SK-N-SH (cell line): ENCODE measurements around the gene ARMH3. TPM values are rescaled to one million over a fixed set of nuclear protein-coding genes. Genes with fewer than 3 reads are reported as not detected.
A peak's percentile ranks its signal among the peaks of the same experiment; 100 is the strongest.

Source experiments
- CTCF ChIA-PET: fragments of 300-600, 350-600 bp; formaldehyde crosslinking; extraction: SDS; loops from one replicate; lab custom pipeline; 2021; lab: Yijun Ruan, JAX
- POLR2A ChIA-PET: fragments of 350-600 bp; sonication (Branson Sonifier 250); formaldehyde crosslinking; extraction: SDS; loops from one replicate; lab custom pipeline; 2020; ENCODE audit warnings: antibody characterized with exemption, inconsistent platforms; lab: Yijun Ruan, JAX
- DNase-seq: peaks from one replicate; pipeline ENCODE4 v3.0.0; 2012
- H2AFZ ChIP-seq: fragments of 200-600 bp; sonication (generic); 2 replicates; pipeline ENCODE4 v1.8.1; 2016; ENCODE audit warnings: antibody characterized with exemption, mild to moderate bottlenecking, low read depth
- H3F3A ChIP-seq: fragments of 200-600 bp; sonication (generic); replicated peaks from 2 replicates; pipeline ENCODE3; 2016; ENCODE audit warnings: antibody characterized with exemption, mild to moderate bottlenecking; ENCODE audit not compliant: insufficient read depth
- H3K27ac ChIP-seq, 2 experiments: fragments of 200-500 bp in 1 of 2; fragments of 200-600 bp in 1 of 2; sonication (Bioruptor generic) in 1 of 2; sonication (generic), shearing (Covaris generic) in 1 of 2; 2 replicates each; pipeline versions ENCODE4 v1.5.1 to v1.6.1; 2014 to 2016; ENCODE audit warnings: low read depth in 2 of 2, inconsistent platforms in 1 of 2, low read length in 1 of 2, mild to moderate bottlenecking in 1 of 2, mixed read lengths in 1 of 2
- H3K27me3 ChIP-seq: fragments of 200-600 bp; sonication (generic), shearing (Covaris generic); 2 replicates; pipeline ENCODE4 v1.6.1; 2016; ENCODE audit warnings: mixed run types; ENCODE audit not compliant: insufficient read depth
- H3K36me3 ChIP-seq, 2 experiments: fragments of 200-500 bp in 1 of 2; fragments of 200-600 bp in 1 of 2; sonication (Bioruptor generic) in 1 of 2; sonication (generic) in 1 of 2; replicated peaks in 1 of 2; 2 replicates each; pipeline versions ENCODE3 to v1.5.1; 2014 to 2016; ENCODE audit warnings: low read length in 1 of 2, mild to moderate bottlenecking in 1 of 2; ENCODE audit not compliant: insufficient read depth in 2 of 2, control insufficient read depth in 1 of 2
- H3K4me1 ChIP-seq, 2 experiments: fragments of 200-500 bp in 1 of 2; fragments of 200-600 bp in 1 of 2; sonication (Bioruptor generic) in 1 of 2; sonication (generic), shearing (Covaris generic) in 1 of 2; 2 replicates each; pipeline versions ENCODE4 v1.5.1 to v1.6.1; 2014 to 2016; ENCODE audit warnings: low read depth in 1 of 2, low read length in 1 of 2, mixed run types in 1 of 2; ENCODE audit not compliant: insufficient read depth in 2 of 2, control insufficient read depth in 1 of 2
- H3K4me2 ChIP-seq: fragments of 200-600 bp; sonication (generic), shearing (Covaris generic); 2 replicates; pipeline ENCODE4 v1.6.1; 2017; ENCODE audit warnings: mixed run types
- H3K4me3 ChIP-seq, 2 experiments: fragments of 200-500 bp in 1 of 2; fragments of 200-600 bp in 1 of 2; sonication (Bioruptor generic) in 1 of 2; sonication (generic), shearing (Covaris generic) in 1 of 2; 2 replicates each; pipeline versions ENCODE4 v1.5.1 to v1.8.1; 2014 to 2016; ENCODE audit warnings: low read depth in 2 of 2, inconsistent platforms in 1 of 2, low read length in 1 of 2, mild to moderate bottlenecking in 1 of 2, mixed read lengths in 1 of 2, moderate library complexity in 1 of 2
- H3K79me2 ChIP-seq: fragments of 200-600 bp; sonication (generic); 2 replicates; pipeline ENCODE4 v1.8.1; 2017; ENCODE audit warnings: mild to moderate bottlenecking; ENCODE audit not compliant: insufficient read depth
- H3K9ac ChIP-seq: fragments of 200-600 bp; sonication (generic); 2 replicates; pipeline ENCODE4 v1.6.1; 2017; ENCODE audit warnings: mixed run types
- H3K9me2 ChIP-seq: fragments of 200-600 bp; sonication (generic); 2 replicates; pipeline ENCODE4 v1.6.1; 2017; ENCODE audit warnings: mixed run types
- H3K9me3 ChIP-seq: fragments of 200-600 bp; sonication (generic); 2 replicates; pipeline ENCODE4 v1.6.1; 2017; ENCODE audit warnings: mixed run types, mild to moderate bottlenecking, moderate library complexity
- H4K20me1 ChIP-seq: fragments of 200-600 bp; sonication (generic); 2 replicates; pipeline ENCODE4 v1.6.1; 2017; ENCODE audit warnings: mild to moderate bottlenecking, mixed run types; ENCODE audit not compliant: insufficient read depth
- CHD2 ChIP-seq: fragments of 150-350 bp; IDR thresholded peaks from 2 replicates; pipeline ENCODE4 v1.6.1; 2018; ENCODE audit warnings: low read length; ENCODE audit not compliant: partially characterized antibody
- ELF1 ChIP-seq: IDR thresholded peaks from 2 replicates; pipeline ENCODE4 v1.4.0; 2012
- EZH2phosphoT487 ChIP-seq: fragments of 200-600 bp; sonication (generic); IDR thresholded peaks from 2 replicates; pipeline ENCODE4 v1.6.1; 2017; ENCODE audit warnings: low read depth, mixed run types, mild to moderate bottlenecking, antibody characterized with exemption, moderate library complexity, borderline replicate concordance
- FOSL2 ChIP-seq: IDR thresholded peaks from 2 replicates; pipeline ENCODE4 v1.4.0; 2012; ENCODE audit warnings: low read depth, mild to moderate bottlenecking, moderate library complexity, borderline replicate concordance
- FOXM1 ChIP-seq: IDR thresholded peaks from 2 replicates; pipeline ENCODE4 v1.4.0; 2012; ENCODE audit warnings: low read depth, mild to moderate bottlenecking
- GATA2 ChIP-seq: sonication (generic); formaldehyde crosslinking; IDR thresholded peaks from 2 replicates; pipeline ENCODE4 v1.5.0; 2020; ENCODE audit warnings: mild to moderate bottlenecking, missing genetic modification reagents
- JUND ChIP-seq: IDR thresholded peaks from 2 replicates; pipeline ENCODE4 v1.4.0; 2012
- MEF2A ChIP-seq: IDR thresholded peaks from 2 replicates; pipeline ENCODE4 v1.4.0; 2012; ENCODE audit warnings: low read depth, borderline replicate concordance
- MXI1 ChIP-seq: IDR thresholded peaks from 2 replicates; pipeline ENCODE4 v1.6.1; 2012; ENCODE audit warnings: mild to moderate bottlenecking, low read depth, low read length, improper control_type of control experiment
- NFIC ChIP-seq: IDR thresholded peaks from 2 replicates; pipeline ENCODE4 v1.4.0; 2012; ENCODE audit warnings: borderline replicate concordance
- NRF1 ChIP-seq: IDR thresholded peaks from 2 replicates; pipeline ENCODE4 v1.6.1; 2012; ENCODE audit warnings: low read depth, mild to moderate bottlenecking, low read length
- POLR2AphosphoS5 ChIP-seq: IDR thresholded peaks from 2 replicates; pipeline ENCODE4 v1.6.1; 2012; ENCODE audit warnings: low read depth, low read length
- RAD21 ChIP-seq: IDR thresholded peaks from 2 replicates; pipeline ENCODE4 v1.6.1; 2012; ENCODE audit warnings: mild to moderate bottlenecking, low read length
- RCOR1 ChIP-seq: fragments of 150-350 bp; IDR thresholded peaks from 2 replicates; pipeline ENCODE4 v1.6.1; 2017; ENCODE audit warnings: antibody characterized with exemption, low read length
- RFX5 ChIP-seq: IDR thresholded peaks from 2 replicates; pipeline ENCODE4 v1.6.1; 2012; ENCODE audit warnings: mild to moderate bottlenecking, improper control_type of control experiment, low read length
- RXRA ChIP-seq: IDR thresholded peaks from 2 replicates; pipeline ENCODE4 v1.4.0; 2012; ENCODE audit warnings: low read depth, mild to moderate bottlenecking, borderline replicate concordance
- SMC3 ChIP-seq: IDR thresholded peaks from 2 replicates; pipeline ENCODE4 v1.6.1; 2012; ENCODE audit warnings: low read depth, low read length, improper control_type of control experiment
- TCF12 ChIP-seq: IDR thresholded peaks from 2 replicates; pipeline ENCODE4 v1.4.0; 2012
- TEAD4 ChIP-seq: IDR thresholded peaks from 2 replicates; pipeline ENCODE4 v1.4.0; 2012; ENCODE audit warnings: mild to moderate bottlenecking, borderline replicate concordance; ENCODE audit not compliant: insufficient read depth
- WGBS: methylation state at CpG from one replicate; pipeline ENCODE4 v1.1.6; 2017; ENCODE audit warnings: low lambda C conversion rate; 5-methylcytosine and 5-hydroxymethylcytosine counted together
- polyA plus RNA-seq, 3 experiments: library from polyadenylated mRNA; depleted of rRNA; stranded (reverse); fragments of >200 nt; gene quantifications; 2 replicates each; pipeline ENCODE4 v1.2.3, GENCODE V29; 2012
- TF ChIP-seq, protein P1 (sequence below): IDR thresholded peaks from 2 replicates; pipeline ENCODE4; 2012
- TF ChIP-seq, protein P2 (sequence below): fragments of 150-350 bp; IDR thresholded peaks from 2 replicates; pipeline ENCODE4 v1.6.1; 2016; ENCODE audit warnings: mild to moderate bottlenecking, low read depth, low read length
- TF ChIP-seq, protein P3 (sequence below): fragments of 200-600 bp; sonication (generic); IDR thresholded peaks from 2 replicates; pipeline ENCODE4 v1.6.1; 2017; ENCODE audit warnings: antibody characterized with exemption, mild to moderate bottlenecking, moderate library complexity
- TF ChIP-seq, protein P4 (sequence below): IDR thresholded peaks from 2 replicates; pipeline ENCODE4 v1.4.0; 2012; ENCODE audit warnings: low read depth, borderline replicate concordance
- TF ChIP-seq, protein P5 (sequence below): IDR thresholded peaks from 2 replicates; pipeline ENCODE4 v1.4.0; 2012; ENCODE audit warnings: low read depth, borderline replicate concordance

ARMH3 gene, protein sequence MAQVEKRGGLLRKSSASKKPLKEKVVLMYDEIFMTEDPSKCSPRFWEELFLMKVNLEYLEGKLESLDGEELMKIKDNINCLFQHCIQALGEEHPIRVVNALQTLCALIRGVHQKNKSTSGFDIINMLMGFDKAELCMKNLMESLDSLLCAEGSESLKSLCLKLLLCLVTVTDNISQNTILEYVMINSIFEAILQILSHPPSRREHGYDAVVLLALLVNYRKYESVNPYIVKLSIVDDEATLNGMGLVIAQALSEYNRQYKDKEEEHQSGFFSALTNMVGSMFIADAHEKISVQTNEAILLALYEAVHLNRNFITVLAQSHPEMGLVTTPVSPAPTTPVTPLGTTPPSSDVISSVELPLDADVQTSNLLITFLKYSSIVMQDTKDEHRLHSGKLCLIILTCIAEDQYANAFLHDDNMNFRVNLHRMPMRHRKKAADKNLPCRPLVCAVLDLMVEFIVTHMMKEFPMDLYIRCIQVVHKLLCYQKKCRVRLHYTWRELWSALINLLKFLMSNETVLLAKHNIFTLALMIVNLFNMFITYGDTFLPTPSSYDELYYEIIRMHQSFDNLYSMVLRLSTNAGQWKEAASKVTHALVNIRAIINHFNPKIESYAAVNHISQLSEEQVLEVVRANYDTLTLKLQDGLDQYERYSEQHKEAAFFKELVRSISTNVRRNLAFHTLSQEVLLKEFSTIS
- 12.1 and 16.8 TPM in 2 replicates for polyA plus RNA-seq (2012; rRNA removed)
- polyA plus RNA-seq (2012; cell fraction: cytosol; rRNA removed): 10.5 and 12.7 TPM in 2 replicates
- 17.2 and 23.7 TPM in 2 replicates for polyA plus RNA-seq (2012; cell fraction: nucleus; rRNA removed)

DNA sequence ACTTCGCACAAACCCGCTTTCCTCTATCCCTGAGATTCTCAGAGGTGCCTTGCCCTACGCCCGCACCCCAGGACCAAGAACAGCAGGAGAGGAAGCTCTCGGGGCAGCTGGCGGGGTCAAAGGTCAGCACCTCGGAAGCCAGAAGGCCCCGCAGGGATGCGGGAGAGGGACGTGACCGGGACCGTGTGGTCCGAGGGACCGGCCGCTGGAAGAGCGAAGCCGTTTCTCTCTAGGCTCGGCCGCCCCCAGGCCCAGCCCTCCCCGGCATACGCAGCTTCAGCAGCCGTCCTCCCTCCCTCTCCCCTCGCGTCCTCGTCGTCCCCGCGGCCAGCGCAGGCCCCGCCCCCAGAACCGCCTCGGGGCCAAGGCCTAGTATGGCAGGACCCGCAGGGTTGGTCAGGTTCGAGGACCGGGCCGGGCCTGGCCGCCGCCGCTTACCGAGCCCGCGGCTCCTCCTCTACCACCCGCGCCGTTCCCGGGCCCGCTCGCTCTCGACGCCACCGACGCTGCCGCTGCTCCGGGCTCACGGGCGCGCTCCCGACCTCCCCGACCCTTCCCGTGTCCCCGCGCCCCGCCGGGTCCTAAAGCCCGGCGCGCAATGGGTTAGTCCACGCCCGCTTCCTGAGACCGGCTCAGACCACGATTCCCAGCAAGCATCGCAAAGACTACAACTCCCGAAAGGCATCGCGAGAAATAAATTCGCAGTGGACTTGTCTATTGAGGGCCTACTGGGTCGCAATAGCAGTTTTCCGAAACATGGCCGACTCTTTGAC, at the start of gene ARMH3:
ARMH3 (minus strand) TSS at position 527 of the 773 bp plus-strand sequence. CDS start 16,059 bp downstream, outside the sequence.
- CTCF ChIA-PET: interaction anchor here (0.8 to 1.6 kb wide), 4 partner anchors 10 to 215 kb away, joined by 3 to 5 read pairs (median 4); partner anchors contain the start of gene HPS6
- Histone ChIP-seq H3K9ac (peak within 1 kb of the TSS; percentile 78), H4K20me1 (0 out of 2 replicates have a peak, but pooled peaks cover 9% of the 10 kb centered on the region), H3K27me3 (no peaks in the 10 kb centered on the region), H3K27ac (peak within 1 kb of the TSS; percentile 74 to 78), H3K9me3 (no peaks in the 10 kb centered on the region), H3K4me3 (peak within 1 kb of the TSS; percentile 78 to 91), H3K9me2 (no peaks in the 10 kb centered on the region), H3K4me2 (peak within 1 kb of the TSS; percentile 86), H3K79me2 (peaks cover 51% of the 10 kb centered on the region), H3K4me1 (peaks cover 3 to 8% of the 10 kb centered on the region in 2 experiments; a peak in 2 of 4 replicates), H3K36me3 (no peaks in the 10 kb centered on the region), H3F3A (peaks cover 17% of the 10 kb centered on the region), H2AFZ (peak within 1 kb of the TSS; percentile 95)
- POLR2A ChIA-PET: interaction anchor here (0.6 to 1.4 kb wide), 3 partner anchors 46 to 76 kb away, joined by 3 to 4 read pairs (median 4); no protein-coding TSS in a partner anchor
- WGBS: 3% methylated on average over 15 of the region's 79 CpGs
- peak; percentile 99 for DNase-seq
- TF ChIP-seq, protein P1, sequence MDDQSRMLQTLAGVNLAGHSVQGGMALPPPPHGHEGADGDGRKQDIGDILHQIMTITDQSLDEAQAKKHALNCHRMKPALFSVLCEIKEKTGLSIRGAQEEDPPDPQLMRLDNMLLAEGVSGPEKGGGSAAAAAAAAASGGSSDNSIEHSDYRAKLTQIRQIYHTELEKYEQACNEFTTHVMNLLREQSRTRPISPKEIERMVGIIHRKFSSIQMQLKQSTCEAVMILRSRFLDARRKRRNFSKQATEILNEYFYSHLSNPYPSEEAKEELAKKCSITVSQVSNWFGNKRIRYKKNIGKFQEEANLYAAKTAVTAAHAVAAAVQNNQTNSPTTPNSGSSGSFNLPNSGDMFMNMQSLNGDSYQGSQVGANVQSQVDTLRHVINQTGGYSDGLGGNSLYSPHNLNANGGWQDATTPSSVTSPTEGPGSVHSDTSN: no peak; the same call in 1 of the 2 replicates
- TF ChIP-seq, protein P2, sequence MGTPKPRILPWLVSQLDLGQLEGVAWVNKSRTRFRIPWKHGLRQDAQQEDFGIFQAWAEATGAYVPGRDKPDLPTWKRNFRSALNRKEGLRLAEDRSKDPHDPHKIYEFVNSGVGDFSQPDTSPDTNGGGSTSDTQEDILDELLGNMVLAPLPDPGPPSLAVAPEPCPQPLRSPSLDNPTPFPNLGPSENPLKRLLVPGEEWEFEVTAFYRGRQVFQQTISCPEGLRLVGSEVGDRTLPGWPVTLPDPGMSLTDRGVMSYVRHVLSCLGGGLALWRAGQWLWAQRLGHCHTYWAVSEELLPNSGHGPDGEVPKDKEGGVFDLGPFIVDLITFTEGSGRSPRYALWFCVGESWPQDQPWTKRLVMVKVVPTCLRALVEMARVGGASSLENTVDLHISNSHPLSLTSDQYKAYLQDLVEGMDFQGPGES: no peak
- TF ChIP-seq, protein P3, sequence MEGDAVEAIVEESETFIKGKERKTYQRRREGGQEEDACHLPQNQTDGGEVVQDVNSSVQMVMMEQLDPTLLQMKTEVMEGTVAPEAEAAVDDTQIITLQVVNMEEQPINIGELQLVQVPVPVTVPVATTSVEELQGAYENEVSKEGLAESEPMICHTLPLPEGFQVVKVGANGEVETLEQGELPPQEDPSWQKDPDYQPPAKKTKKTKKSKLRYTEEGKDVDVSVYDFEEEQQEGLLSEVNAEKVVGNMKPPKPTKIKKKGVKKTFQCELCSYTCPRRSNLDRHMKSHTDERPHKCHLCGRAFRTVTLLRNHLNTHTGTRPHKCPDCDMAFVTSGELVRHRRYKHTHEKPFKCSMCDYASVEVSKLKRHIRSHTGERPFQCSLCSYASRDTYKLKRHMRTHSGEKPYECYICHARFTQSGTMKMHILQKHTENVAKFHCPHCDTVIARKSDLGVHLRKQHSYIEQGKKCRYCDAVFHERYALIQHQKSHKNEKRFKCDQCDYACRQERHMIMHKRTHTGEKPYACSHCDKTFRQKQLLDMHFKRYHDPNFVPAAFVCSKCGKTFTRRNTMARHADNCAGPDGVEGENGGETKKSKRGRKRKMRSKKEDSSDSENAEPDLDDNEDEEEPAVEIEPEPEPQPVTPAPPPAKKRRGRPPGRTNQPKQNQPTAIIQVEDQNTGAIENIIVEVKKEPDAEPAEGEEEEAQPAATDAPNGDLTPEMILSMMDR: no peak
- no peak for TF ChIP-seq RAD21
- 0 out of 2 replicates have a peak, but pooled peaks have one; percentile 17 for TF ChIP-seq NRF1
- TF ChIP-seq SMC3: no peak
- peak; percentile 60 for TF ChIP-seq MXI1
- TF ChIP-seq FOXM1: no peak
- TF ChIP-seq, protein P4, sequence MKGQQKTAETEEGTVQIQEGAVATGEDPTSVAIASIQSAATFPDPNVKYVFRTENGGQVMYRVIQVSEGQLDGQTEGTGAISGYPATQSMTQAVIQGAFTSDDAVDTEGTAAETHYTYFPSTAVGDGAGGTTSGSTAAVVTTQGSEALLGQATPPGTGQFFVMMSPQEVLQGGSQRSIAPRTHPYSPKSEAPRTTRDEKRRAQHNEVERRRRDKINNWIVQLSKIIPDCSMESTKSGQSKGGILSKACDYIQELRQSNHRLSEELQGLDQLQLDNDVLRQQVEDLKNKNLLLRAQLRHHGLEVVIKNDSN: no peak
- no peak for TF ChIP-seq RXRA
- TF ChIP-seq POLR2AphosphoS5: peak; percentile 39
- TF ChIP-seq FOSL2: no peak
- TF ChIP-seq NFIC: no peak
- TF ChIP-seq JUND: no peak
- TF ChIP-seq GATA2: no peak
- TF ChIP-seq RFX5: no peak
- TF ChIP-seq ELF1: peak; percentile 88
- TF ChIP-seq RCOR1: peak; percentile 39; the same call in 1 of the 2 replicates
- peak; percentile 97 for TF ChIP-seq CHD2
- peak; percentile 13; the same call in 1 of the 2 replicates for TF ChIP-seq TCF12
- TF ChIP-seq MEF2A: no peak
- TF ChIP-seq, protein P5, sequence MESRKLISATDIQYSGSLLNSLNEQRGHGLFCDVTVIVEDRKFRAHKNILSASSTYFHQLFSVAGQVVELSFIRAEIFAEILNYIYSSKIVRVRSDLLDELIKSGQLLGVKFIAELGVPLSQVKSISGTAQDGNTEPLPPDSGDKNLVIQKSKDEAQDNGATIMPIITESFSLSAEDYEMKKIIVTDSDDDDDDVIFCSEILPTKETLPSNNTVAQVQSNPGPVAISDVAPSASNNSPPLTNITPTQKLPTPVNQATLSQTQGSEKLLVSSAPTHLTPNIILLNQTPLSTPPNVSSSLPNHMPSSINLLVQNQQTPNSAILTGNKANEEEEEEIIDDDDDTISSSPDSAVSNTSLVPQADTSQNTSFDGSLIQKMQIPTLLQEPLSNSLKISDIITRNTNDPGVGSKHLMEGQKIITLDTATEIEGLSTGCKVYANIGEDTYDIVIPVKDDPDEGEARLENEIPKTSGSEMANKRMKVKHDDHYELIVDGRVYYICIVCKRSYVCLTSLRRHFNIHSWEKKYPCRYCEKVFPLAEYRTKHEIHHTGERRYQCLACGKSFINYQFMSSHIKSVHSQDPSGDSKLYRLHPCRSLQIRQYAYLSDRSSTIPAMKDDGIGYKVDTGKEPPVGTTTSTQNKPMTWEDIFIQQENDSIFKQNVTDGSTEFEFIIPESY: peak; percentile 93
- TF ChIP-seq EZH2phosphoT487: no peak
- no peak for TF ChIP-seq TEAD4
